B cell (primary cell): ENCODE measurements around the gene CFAP77. TPM values are rescaled to one million over a fixed set of nuclear protein-coding genes. Genes with fewer than 3 reads are reported as not detected.

Source experiments
- ATAC-seq: fragments of 200-7000 bp; cut with Tn5 transposase; one replicate; pipeline ENCODE4 v1.10.0; 2021; ENCODE audit warnings: low read depth, mild to moderate bottlenecking, moderate number of reproducible peaks, moderate library complexity
- CTCF ChIA-PET: fragments of 350-600 bp; sonication (Branson Sonifier 250); formaldehyde crosslinking; loops from one replicate; lab custom pipeline; 2021; ENCODE audit warnings: antibody characterized with exemption, inconsistent platforms; lab: Charles Lee
- POLR2A ChIA-PET: fragments of 350-600 bp; sonication (Branson Sonifier 250); formaldehyde crosslinking; loops from one replicate; lab custom pipeline; 2021; ENCODE audit warnings: antibody characterized with exemption; lab: Charles Lee
- DNase-seq: peaks from one replicate; pipeline ENCODE4 v3.0.0; 2013
- H2AFZ ChIP-seq: 2 replicates; pipeline ENCODE4 v1.6.1; 2012; ENCODE audit warnings: mild to moderate bottlenecking, low read depth, low read length; ENCODE audit not compliant: insufficient read depth, poor library complexity, severe bottlenecking
- H3K27ac ChIP-seq, 2 donors: 1 replicate in 1 of 2; 2 replicates in 1 of 2; pipeline ENCODE4 v1.5.1; 2012 to 2013; ENCODE audit warnings: low read length in 2 of 2, mild to moderate bottlenecking in 2 of 2, moderate library complexity in 1 of 2
- H3K27me3 ChIP-seq, 4 experiments: fragments of 200-600 bp in 1 of 4; sonication (generic) in 1 of 4; replicated peaks in 1 of 4; 1 replicate in 2 of 4; 2 replicates in 2 of 4; pipeline versions ENCODE4 v1.6.1 to v1.7.0; 2013 to 2016; ENCODE audit warnings: low read length in 3 of 4, mild to moderate bottlenecking in 2 of 4, mixed read lengths in 1 of 4, moderate library complexity in 1 of 4; ENCODE audit not compliant: insufficient read depth in 4 of 4, control insufficient read depth in 3 of 4; ENCODE audit errors: control extremely low read depth in 1 of 4
- H3K36me3 ChIP-seq, 2 experiments: replicated peaks in 1 of 2; 1 replicate in 1 of 2; 2 replicates in 1 of 2; pipeline versions ENCODE4 v1.6.1 to v1.7.1; 2013; ENCODE audit warnings: low read length in 1 of 2; ENCODE audit not compliant: insufficient read depth in 2 of 2, control insufficient read depth in 1 of 2; ENCODE audit errors: control extremely low read depth in 1 of 2, extremely low read depth in 1 of 2
- H3K4me1 ChIP-seq, 2 donors: fragments of 200-600 bp in 1 of 2; sonication (generic) in 1 of 2; 1 replicate in 1 of 2; 2 replicates in 1 of 2; pipeline versions ENCODE4 v1.5.1 to v1.6.1; 2013 to 2017; ENCODE audit warnings: low read length in 2 of 2; ENCODE audit not compliant: control insufficient read depth in 2 of 2, insufficient read depth in 2 of 2
- H3K4me2 ChIP-seq: replicated peaks from 2 replicates; pipeline ENCODE3; 2012; ENCODE audit warnings: mild to moderate bottlenecking, low read depth, low read length; ENCODE audit not compliant: poor library complexity, severe bottlenecking
- H3K4me3 ChIP-seq, 5 experiments: fragments of 200-600 bp in 1 of 5; sonication (generic) in 1 of 5; 1 replicate in 3 of 5; 2 replicates in 2 of 5; pipeline versions ENCODE4 v1.5.1 to v1.7.0; 2011 to 2016; ENCODE audit warnings: low read length in 4 of 5, mild to moderate bottlenecking in 4 of 5, low read depth in 2 of 5, control low read depth in 1 of 5, moderate library complexity in 1 of 5; ENCODE audit not compliant: insufficient read depth in 1 of 5; ENCODE audit errors: control extremely low read depth in 1 of 5, extremely low read depth in 1 of 5
- H3K79me2 ChIP-seq: fragments of 200-600 bp; sonication (generic); one replicate; pipeline ENCODE4 v1.6.0; 2016; ENCODE audit warnings: low read length; ENCODE audit not compliant: control insufficient read depth, insufficient read depth
- H3K9ac ChIP-seq: fragments of 200-600 bp; sonication (generic); 2 replicates; pipeline ENCODE4 v1.6.1; 2017; ENCODE audit warnings: mild to moderate bottlenecking, low read length, moderate library complexity
- H3K9me3 ChIP-seq, 3 donors: one replicate each; pipeline versions ENCODE4 v1.6.1 to v1.7.1; 2013; ENCODE audit warnings: low read length in 2 of 3; ENCODE audit not compliant: control insufficient read depth in 2 of 3, insufficient read depth in 1 of 3; ENCODE audit errors: control extremely low read depth in 1 of 3
- H4K20me1 ChIP-seq: 2 replicates; pipeline ENCODE4 v1.6.0; 2012; ENCODE audit warnings: mild to moderate bottlenecking, low read length; ENCODE audit not compliant: insufficient read depth, control insufficient read depth, poor library complexity, severe bottlenecking
- H3K27ac Mint-ChIP-seq: one replicate; pipeline ENCODE4 v1.8.0; 2021; ENCODE audit warnings: mixed read lengths
- H3K27me3 Mint-ChIP-seq: one replicate; pipeline ENCODE4 v1.8.0; 2021; ENCODE audit warnings: mixed read lengths
- H3K4me1 Mint-ChIP-seq: one replicate; pipeline ENCODE4 v1.8.0; 2021; ENCODE audit warnings: mixed read lengths
- H3K4me3 Mint-ChIP-seq: one replicate; pipeline ENCODE4 v1.8.0; 2021; ENCODE audit warnings: mixed read lengths
- H3K9me3 Mint-ChIP-seq: one replicate; pipeline ENCODE4 v1.8.0; 2022; ENCODE audit warnings: mixed read lengths; ENCODE audit not compliant: insufficient read depth
- EZH2 ChIP-seq: IDR thresholded peaks from 2 replicates; pipeline ENCODE4 v1.6.1; 2012; ENCODE audit warnings: borderline replicate concordance, low read depth, mild to moderate bottlenecking, moderate library complexity, low read length; ENCODE audit not compliant: insufficient read depth, poor library complexity, severe bottlenecking
- WGBS: methylation state at CpG from one replicate; pipeline ENCODE4 v1.1.5; 2013; ENCODE audit warnings: missing lambda C conversion rate; ENCODE audit not compliant: insufficient coverage; 5-methylcytosine and 5-hydroxymethylcytosine counted together
- intact Hi-C: fragments of 100-400 bp; cut with micrococcal nuclease; formaldehyde crosslinking; loops from one replicate; pipeline ENCODE4 v1.10.0; 2022
- polyA plus RNA-seq: library from polyadenylated mRNA; depleted of rRNA; stranded (reverse); fragments of >200 nt; gene quantifications from 2 replicates; pipeline ENCODE4 v1.2.3, GENCODE V29; 2012
- total RNA-seq, 2 donors: library from RNA; stranded (reverse); fragments of 120-200 nt in 1 of 2; gene quantifications; 1 replicate in 1 of 2; 2 replicates in 1 of 2; pipeline versions ENCODE4 v1.2.3 to v1.2.4, GENCODE V29; 2013 to 2022
- TF ChIP-seq, protein P1 (sequence below): fragments of 200-600 bp; IDR thresholded peaks from one replicate; pipeline ENCODE4 v1.8.0; 2022; ENCODE audit warnings: antibody characterized with exemption, mild to moderate bottlenecking

Gene CFAP77
- total and polyA plus RNA-seq, 2 donors (not counting 1 experiment from before 2014, with no cell fraction given), result not detected

DNA sequence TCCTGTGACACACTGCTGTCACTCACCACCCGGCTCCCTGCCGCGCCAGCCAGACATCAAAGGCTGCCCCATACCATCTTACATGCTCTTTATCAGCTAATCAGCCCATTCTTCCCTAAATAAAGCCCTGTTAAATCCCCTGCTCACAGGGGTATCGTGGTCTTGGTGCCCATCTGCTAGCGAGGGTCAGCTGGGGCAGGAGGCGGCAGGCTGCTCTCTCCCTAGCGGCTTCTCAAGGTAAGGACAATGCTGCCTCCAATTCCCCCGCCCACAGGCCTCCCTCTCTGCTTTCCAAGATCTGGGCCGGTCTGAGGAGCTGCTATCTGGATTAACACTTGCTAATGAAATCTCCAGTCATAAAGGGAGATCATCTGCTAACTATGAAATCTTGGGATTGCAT, 199.2 kb downstream of the CFAP77 start:
- peaks cover 0 to 63% of the 10 kb centered on the region in 2 experiments for H3K36me3 ChIP-seq
- ChIA-PET POLR2A (no interaction called here), CTCF (interaction anchor here (1.2 kb wide), 1 partner anchor 102 kb away, joined by 3 read pairs; no protein-coding TSS in a partner anchor)
- no peaks in the 10 kb centered on the region for H3K4me1 ChIP-seq
- H3K27ac ChIP-seq, result no peak overlapping the region
- H3K9me3 Mint-ChIP-seq, result no peaks in the 10 kb centered on the region
- no peaks in the 10 kb centered on the region for H4K20me1 ChIP-seq
- H3K27me3 Mint-ChIP-seq, result no peaks in the 10 kb centered on the region
- H3K79me2 ChIP-seq, result no peaks in the 10 kb centered on the region
- H3K9me3 ChIP-seq, result no peaks in the 10 kb centered on the region
- no peak overlapping the region for H3K9ac ChIP-seq
- H3K4me2 ChIP-seq, result no peak overlapping the region
- intact Hi-C loops, result no loop called here
- no peak overlapping the region for H3K27ac Mint-ChIP-seq
- H2AFZ ChIP-seq, result no peak overlapping the region
- H3K4me1 Mint-ChIP-seq, result no peaks in the 10 kb centered on the region
- 96% methylated on average over 8 of the region's 9 CpGs for WGBS
- ATAC-seq, result no peak
- no peak for DNase-seq
- H3K4me3 Mint-ChIP-seq, result no peak overlapping the region
- no peaks in the 10 kb centered on the region for H3K27me3 ChIP-seq
- no peak overlapping the region for H3K4me3 ChIP-seq
- TF ChIP-seq EZH2, result no peak
- TF ChIP-seq, protein P1, sequence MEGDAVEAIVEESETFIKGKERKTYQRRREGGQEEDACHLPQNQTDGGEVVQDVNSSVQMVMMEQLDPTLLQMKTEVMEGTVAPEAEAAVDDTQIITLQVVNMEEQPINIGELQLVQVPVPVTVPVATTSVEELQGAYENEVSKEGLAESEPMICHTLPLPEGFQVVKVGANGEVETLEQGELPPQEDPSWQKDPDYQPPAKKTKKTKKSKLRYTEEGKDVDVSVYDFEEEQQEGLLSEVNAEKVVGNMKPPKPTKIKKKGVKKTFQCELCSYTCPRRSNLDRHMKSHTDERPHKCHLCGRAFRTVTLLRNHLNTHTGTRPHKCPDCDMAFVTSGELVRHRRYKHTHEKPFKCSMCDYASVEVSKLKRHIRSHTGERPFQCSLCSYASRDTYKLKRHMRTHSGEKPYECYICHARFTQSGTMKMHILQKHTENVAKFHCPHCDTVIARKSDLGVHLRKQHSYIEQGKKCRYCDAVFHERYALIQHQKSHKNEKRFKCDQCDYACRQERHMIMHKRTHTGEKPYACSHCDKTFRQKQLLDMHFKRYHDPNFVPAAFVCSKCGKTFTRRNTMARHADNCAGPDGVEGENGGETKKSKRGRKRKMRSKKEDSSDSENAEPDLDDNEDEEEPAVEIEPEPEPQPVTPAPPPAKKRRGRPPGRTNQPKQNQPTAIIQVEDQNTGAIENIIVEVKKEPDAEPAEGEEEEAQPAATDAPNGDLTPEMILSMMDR, result no peak

DNA sequence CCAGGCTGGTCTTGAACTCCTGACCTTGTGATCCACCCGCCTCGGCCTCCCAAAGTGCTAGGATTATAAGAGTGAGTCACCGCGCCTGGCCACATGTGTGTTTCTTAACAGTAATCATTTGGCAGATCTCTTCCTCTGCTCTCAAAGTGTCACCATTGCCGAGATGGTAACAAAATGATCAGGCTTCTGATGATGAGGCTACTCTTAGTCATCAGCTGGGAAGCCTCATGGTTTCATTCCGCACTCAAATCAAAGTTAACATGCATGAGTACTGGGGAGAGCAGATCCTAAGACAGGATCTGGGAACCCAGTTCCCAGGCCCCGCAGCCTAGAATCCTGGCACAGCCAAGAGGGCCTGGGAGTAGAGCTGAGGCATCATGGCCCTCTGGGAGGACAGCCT, 199.8 kb downstream of the CFAP77 start:
- Mint-ChIP-seq H3K4me1 (no peaks in the 10 kb centered on the region), H3K27ac (no peak overlapping the region), H3K27me3 (no peaks in the 10 kb centered on the region), H3K4me3 (no peak overlapping the region), H3K9me3 (no peaks in the 10 kb centered on the region)
- intact Hi-C loops, result no loop called here
- CTCF ChIA-PET, result no interaction called here
- H3K36me3 ChIP-seq, result peaks cover 0 to 66% of the 10 kb centered on the region in 2 experiments
- no peaks in the 10 kb centered on the region for H3K27me3 ChIP-seq
- H3K4me3 ChIP-seq, result no peak overlapping the region
- ATAC-seq, result no peak
- H2AFZ ChIP-seq, result no peak overlapping the region
- no peaks in the 10 kb centered on the region for H3K79me2 ChIP-seq
- TF ChIP-seq, protein P1, result no peak
- no peak for TF ChIP-seq EZH2
- H3K9ac ChIP-seq, result no peak overlapping the region
- DNase-seq, result no peak
- WGBS, result 100% methylated on average over 5 of the region's 7 CpGs
- no peaks in the 10 kb centered on the region for H4K20me1 ChIP-seq
- H3K9me3 ChIP-seq, result no peaks in the 10 kb centered on the region
- POLR2A ChIA-PET, result no interaction called here
- no peak overlapping the region for H3K4me2 ChIP-seq
- no peaks in the 10 kb centered on the region for H3K4me1 ChIP-seq
- H3K27ac ChIP-seq, result no peak overlapping the region
